HL-60 (cell line): Measurements from ENCODE around the gene TLCD3A.

Experiments
- GABPA ChIP-seq: IDR thresholded peaks from 2 replicates; pipeline ENCODE4 v1.6.1; 2012; ENCODE audit warnings: low read depth
- POLR2AphosphoS5 ChIP-seq: IDR thresholded peaks from 2 replicates; pipeline ENCODE4 v1.6.1; 2012; ENCODE audit warnings: low read depth
- TF ChIP-seq, protein P1 (sequence below): IDR thresholded peaks from one replicate; pipeline ENCODE4 v1.5.1; 2011; ENCODE audit warnings: low read length, control low read depth, inconsistent platforms; ENCODE audit not compliant: insufficient read depth

- TF ChIP-seq POLR2AphosphoS5 (no peak), GABPA (no peak)
- TF ChIP-seq, protein P1, sequence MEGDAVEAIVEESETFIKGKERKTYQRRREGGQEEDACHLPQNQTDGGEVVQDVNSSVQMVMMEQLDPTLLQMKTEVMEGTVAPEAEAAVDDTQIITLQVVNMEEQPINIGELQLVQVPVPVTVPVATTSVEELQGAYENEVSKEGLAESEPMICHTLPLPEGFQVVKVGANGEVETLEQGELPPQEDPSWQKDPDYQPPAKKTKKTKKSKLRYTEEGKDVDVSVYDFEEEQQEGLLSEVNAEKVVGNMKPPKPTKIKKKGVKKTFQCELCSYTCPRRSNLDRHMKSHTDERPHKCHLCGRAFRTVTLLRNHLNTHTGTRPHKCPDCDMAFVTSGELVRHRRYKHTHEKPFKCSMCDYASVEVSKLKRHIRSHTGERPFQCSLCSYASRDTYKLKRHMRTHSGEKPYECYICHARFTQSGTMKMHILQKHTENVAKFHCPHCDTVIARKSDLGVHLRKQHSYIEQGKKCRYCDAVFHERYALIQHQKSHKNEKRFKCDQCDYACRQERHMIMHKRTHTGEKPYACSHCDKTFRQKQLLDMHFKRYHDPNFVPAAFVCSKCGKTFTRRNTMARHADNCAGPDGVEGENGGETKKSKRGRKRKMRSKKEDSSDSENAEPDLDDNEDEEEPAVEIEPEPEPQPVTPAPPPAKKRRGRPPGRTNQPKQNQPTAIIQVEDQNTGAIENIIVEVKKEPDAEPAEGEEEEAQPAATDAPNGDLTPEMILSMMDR: no peak
Measured at GRCh38 chr17:789160-789840, 56.9 kb downstream of the TLCD3A start.
